Spleen (tissue), 7 donors: ENCODE data around the gene GZMA.

ENCODE experiments used
- POLR2AphosphoS5 ChIP-seq, 3 donors: sonication (generic); formaldehyde crosslinking; IDR thresholded peaks; one replicate each; pipeline ENCODE4 v1.5.1; 2017; ENCODE audit warnings: antibody characterized with exemption in 3 of 3
- TF ChIP-seq, protein P1 (sequence below), 11 experiments: fragments of 200-600 bp in 7 of 11; fragments of 450-650 bp in 4 of 11; sonication (generic) in 4 of 11; IDR thresholded peaks in 8 of 11; conservative IDR thresholded peaks in 3 of 11; 1 replicate in 7 of 11; 2 replicates in 4 of 11; pipeline versions ENCODE4 v1.4.0 to v1.8.0; 2016 to 2021; ENCODE audit warnings: antibody characterized with exemption in 11 of 11, inconsistent platforms in 4 of 11, mild to moderate bottlenecking in 1 of 11
- donor health status: DM: no; HTN: no; CAD: no; lungs with moderate emphysema.
- donor health status: DM: no; HTN: no; CAD: no.
- donor health status: DM: no; HTN: no; CAD: no.

DNA sequence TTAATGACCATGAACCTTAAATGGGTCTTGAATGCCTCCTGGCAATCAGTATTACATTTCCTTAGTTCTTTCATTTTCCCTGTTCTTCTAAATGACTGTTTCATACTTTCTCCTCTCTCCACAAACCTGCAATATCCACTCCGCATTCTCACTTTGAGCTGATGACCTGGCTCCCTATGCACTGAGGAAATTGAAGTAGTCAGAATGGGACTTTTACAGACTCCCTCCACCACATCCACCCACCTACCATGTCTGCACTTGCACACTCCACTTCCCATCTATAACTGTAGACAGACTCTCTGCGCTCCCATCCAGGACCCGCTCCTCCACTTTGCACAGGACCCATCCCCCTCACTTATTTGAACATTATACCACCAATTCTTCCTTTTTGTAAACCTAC is 36.2 kb upstream of the GZMA start:
- TF ChIP-seq, protein P1, sequence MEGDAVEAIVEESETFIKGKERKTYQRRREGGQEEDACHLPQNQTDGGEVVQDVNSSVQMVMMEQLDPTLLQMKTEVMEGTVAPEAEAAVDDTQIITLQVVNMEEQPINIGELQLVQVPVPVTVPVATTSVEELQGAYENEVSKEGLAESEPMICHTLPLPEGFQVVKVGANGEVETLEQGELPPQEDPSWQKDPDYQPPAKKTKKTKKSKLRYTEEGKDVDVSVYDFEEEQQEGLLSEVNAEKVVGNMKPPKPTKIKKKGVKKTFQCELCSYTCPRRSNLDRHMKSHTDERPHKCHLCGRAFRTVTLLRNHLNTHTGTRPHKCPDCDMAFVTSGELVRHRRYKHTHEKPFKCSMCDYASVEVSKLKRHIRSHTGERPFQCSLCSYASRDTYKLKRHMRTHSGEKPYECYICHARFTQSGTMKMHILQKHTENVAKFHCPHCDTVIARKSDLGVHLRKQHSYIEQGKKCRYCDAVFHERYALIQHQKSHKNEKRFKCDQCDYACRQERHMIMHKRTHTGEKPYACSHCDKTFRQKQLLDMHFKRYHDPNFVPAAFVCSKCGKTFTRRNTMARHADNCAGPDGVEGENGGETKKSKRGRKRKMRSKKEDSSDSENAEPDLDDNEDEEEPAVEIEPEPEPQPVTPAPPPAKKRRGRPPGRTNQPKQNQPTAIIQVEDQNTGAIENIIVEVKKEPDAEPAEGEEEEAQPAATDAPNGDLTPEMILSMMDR (IDR thresholded peaks at IDR 0.05 in 8 of 11, conservative IDR thresholded peaks at IDR 0.05 in 3 of 11), result no peak
- no peak for TF ChIP-seq POLR2AphosphoS5 (IDR thresholded peaks at IDR 0.05)
